Endodermal cell (in vitro differentiated cells): ENCODE measurements around the gene STIM1. TPM values are rescaled to one million over a fixed set of nuclear protein-coding genes. Genes with fewer than 3 reads are reported as not detected.

Source experiments
- DNase-seq: peaks from one replicate; pipeline ENCODE4 v3.0.0-alpha.2; 2017
- H3K27ac ChIP-seq: 2 replicates; pipeline ENCODE4 v1.5.1; 2013; ENCODE audit warnings: mild to moderate bottlenecking, low read depth, low read length, moderate library complexity
- H3K27me3 ChIP-seq: 2 replicates; pipeline ENCODE4 v1.6.1; 2013; ENCODE audit warnings: mild to moderate bottlenecking, low read length, moderate library complexity; ENCODE audit not compliant: insufficient read depth, control insufficient read depth, poor library complexity, severe bottlenecking
- H3K36me3 ChIP-seq: 2 replicates; pipeline ENCODE4 v1.7.0; 2013; ENCODE audit warnings: mild to moderate bottlenecking, low read length, moderate library complexity; ENCODE audit not compliant: control insufficient read depth, insufficient read depth
- H3K4me1 ChIP-seq: one replicate; pipeline ENCODE4 v1.7.0; 2013; ENCODE audit warnings: low read length; ENCODE audit not compliant: control insufficient read depth, insufficient read depth
- H3K4me3 ChIP-seq: 2 replicates; pipeline ENCODE4 v1.5.1; 2013; ENCODE audit warnings: mild to moderate bottlenecking, low read length, moderate library complexity
- H3K9ac ChIP-seq: 2 replicates; pipeline ENCODE4 v1.6.1; 2013; ENCODE audit warnings: mild to moderate bottlenecking, low read length, moderate library complexity; ENCODE audit not compliant: poor library complexity, severe bottlenecking; ENCODE audit errors: extremely low read depth
- H3K9me3 ChIP-seq: 2 replicates; pipeline ENCODE4 v1.6.1; 2013; ENCODE audit warnings: mild to moderate bottlenecking, low read length, moderate library complexity; ENCODE audit not compliant: control insufficient read depth
- H3K27ac Mint-ChIP-seq: 2 replicates; pipeline ENCODE4 v1.8.0; 2020; ENCODE audit warnings: mixed read lengths
- H3K27me3 Mint-ChIP-seq: 2 replicates; pipeline ENCODE4 v1.8.0; 2021; ENCODE audit warnings: mild to moderate bottlenecking, mixed read lengths; ENCODE audit not compliant: insufficient read depth
- H3K36me3 Mint-ChIP-seq: 2 replicates; pipeline ENCODE4 v1.8.0; 2020; ENCODE audit warnings: low read depth, mixed read lengths
- H3K4me1 Mint-ChIP-seq: 2 replicates; pipeline ENCODE4 v1.8.0; 2020; ENCODE audit warnings: mixed read lengths
- H3K4me3 Mint-ChIP-seq: 2 replicates; pipeline ENCODE4 v1.8.0; 2020; ENCODE audit warnings: mild to moderate bottlenecking, moderate library complexity, mixed read lengths
- H3K9me3 Mint-ChIP-seq: 2 replicates; pipeline ENCODE4 v1.8.0; 2020; ENCODE audit warnings: mild to moderate bottlenecking, mixed read lengths
- CTCF ChIP-seq: fragments of 200-600 bp; sonication (generic); conservative IDR thresholded peaks from 2 replicates; pipeline ENCODE4 v1.5.0; 2021; ENCODE audit warnings: antibody characterized with exemption, mild to moderate bottlenecking
- WGBS, 2 experiments: methylation state at CpG; one replicate each; pipeline versions ENCODE4 v1.1.5 to v1.1.7; 2013; ENCODE audit warnings: missing lambda C conversion rate in 2 of 2, mixed read lengths in 1 of 2; ENCODE audit not compliant: insufficient coverage in 1 of 2, insufficient read length in 1 of 2; 5-methylcytosine and 5-hydroxymethylcytosine counted together
- total RNA-seq, 2 donors: library from RNA; stranded (reverse); fragmentation: NEBNext Ultra II Directional in 1 of 2; extraction: Animal tissue kit (Norgen Biotek cat#: 25700) in 1 of 2; gene quantifications; 2 replicates in 1 of 2; 3 replicates in 1 of 2; pipeline ENCODE4 v1.2.1, GENCODE V29; 2021

The STIM1 gene
- total RNA-seq, 2 donors from 2014 or later, result 20.9 to 27.9 TPM

DNA sequence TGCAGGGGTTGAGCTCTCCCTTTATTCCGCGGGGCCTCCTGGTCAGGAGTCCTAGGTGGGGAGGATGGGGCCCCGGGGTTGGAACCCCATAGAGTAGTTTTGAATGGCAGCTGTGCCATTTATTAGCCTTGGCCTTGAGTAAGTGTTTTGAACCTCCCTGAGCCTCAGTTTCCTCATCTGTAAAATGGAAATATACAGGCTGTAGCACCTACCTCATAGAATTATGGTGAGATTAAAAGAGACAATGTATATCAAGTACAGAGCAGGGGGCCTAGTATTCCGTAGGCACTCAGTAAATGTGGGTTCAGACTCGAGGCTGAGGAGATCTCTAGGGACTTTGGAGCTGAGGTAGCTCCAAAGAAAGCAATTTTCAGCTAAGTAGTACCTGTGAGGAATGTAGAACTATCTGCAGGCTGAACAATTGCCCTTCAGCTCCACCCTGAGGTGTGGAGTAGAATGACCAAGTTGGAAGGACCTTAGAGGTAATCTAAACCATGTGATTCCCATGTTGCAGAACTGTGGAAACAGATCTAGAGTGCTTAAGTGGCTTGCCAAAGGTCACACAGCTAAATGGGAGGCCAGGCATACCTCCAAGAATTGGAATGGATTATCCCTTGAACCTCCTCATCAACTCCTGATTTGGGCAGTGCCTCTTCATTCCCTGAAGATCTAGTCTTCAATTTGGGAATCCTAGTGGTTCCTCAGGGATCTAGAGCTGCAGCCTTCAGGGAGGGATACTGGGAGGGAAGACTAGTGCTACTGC, 46.4 kb upstream of the STIM1 start:
- peaks cover 7% of the 10 kb centered on the region for H3K36me3 Mint-ChIP-seq
- no peaks in the 10 kb centered on the region for H3K4me1 ChIP-seq
- H3K9ac ChIP-seq, result peak overlapping the region; percentile 28
- no peaks in the 10 kb centered on the region for H3K9me3 ChIP-seq
- peak overlapping the region; percentile 91 for H3K4me3 ChIP-seq
- H3K27ac Mint-ChIP-seq, result peak overlapping the region; percentile 78
- WGBS, 2 experiments, result 21 to 32% methylated on average over 5 of the region's 5 CpGs
- peaks cover 8% of the 10 kb centered on the region for H3K4me1 Mint-ChIP-seq
- H3K27me3 ChIP-seq, result no peaks in the 10 kb centered on the region
- no peak overlapping the region for H3K27ac ChIP-seq
- DNase-seq, result peak; percentile 79
- peak overlapping the region; percentile 88 for H3K4me3 Mint-ChIP-seq
- TF ChIP-seq CTCF, result peak; percentile 70
- H3K27me3 Mint-ChIP-seq, result no peaks in the 10 kb centered on the region
- H3K36me3 ChIP-seq, result no peaks in the 10 kb centered on the region
- H3K9me3 Mint-ChIP-seq, result no peaks in the 10 kb centered on the region

DNA sequence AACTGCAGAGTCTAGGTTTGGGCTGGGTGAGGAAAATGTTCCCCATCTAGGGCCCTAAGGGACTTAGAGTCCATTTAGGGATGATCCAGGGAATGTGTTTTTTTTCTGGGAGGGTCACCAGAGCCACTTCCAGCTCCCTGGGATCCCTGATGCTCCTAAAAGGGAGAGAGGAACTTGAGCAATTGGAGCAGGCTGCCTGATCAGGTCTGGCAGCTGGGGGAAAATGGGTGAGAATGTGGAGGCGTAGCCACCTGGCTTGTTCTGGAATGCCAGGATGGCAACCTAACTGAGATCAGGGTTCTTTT, 45.9 kb upstream of the STIM1 start:
- Mint-ChIP-seq H3K27me3 (no peaks in the 10 kb centered on the region), H3K4me3 (no peak overlapping the region), H3K9me3 (no peaks in the 10 kb centered on the region), H3K36me3 (peaks cover 7% of the 10 kb centered on the region), H3K27ac (no peak overlapping the region), H3K4me1 (peaks cover 8% of the 10 kb centered on the region)
- no peaks in the 10 kb centered on the region for H3K36me3 ChIP-seq
- H3K27me3 ChIP-seq, result no peaks in the 10 kb centered on the region
- H3K27ac ChIP-seq, result no peak overlapping the region
- TF ChIP-seq CTCF, result no peak
- H3K4me1 ChIP-seq, result no peaks in the 10 kb centered on the region
- peak overlapping the region; percentile 91 for H3K4me3 ChIP-seq
- 96% methylated on average over 1 of the region's 1 CpG; no CpG with 5 or more reads in 1 of the 2 experiments for WGBS, 2 experiments
- no peak overlapping the region for H3K9ac ChIP-seq
- peak; percentile 53 for DNase-seq
- no peaks in the 10 kb centered on the region for H3K9me3 ChIP-seq

DNA sequence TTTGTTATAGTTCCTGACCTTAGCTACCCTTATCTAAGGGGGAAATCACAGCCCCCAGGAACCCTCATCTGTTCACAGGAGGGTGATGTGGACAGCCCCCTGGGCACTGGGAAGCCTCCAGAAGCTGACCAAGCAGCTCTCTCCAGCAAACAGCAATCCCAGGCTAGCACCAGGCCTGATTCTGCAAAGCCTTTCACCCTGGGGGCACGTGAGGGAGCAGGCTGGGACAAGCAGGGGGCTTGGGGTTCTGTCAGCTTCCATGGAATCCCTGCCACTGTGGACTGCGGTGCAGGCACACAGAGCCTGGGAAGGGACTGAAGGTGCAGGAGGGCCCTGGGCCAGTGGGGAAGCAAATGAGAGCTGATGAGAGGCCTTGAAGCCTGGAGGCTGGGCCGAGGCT, 45.0 kb upstream of the STIM1 start:
- H3K27me3 ChIP-seq, result no peaks in the 10 kb centered on the region
- TF ChIP-seq CTCF, result no peak
- H3K27ac ChIP-seq, result no peak overlapping the region
- Mint-ChIP-seq H3K27me3 (no peaks in the 10 kb centered on the region), H3K27ac (no peak overlapping the region), H3K4me3 (no peak overlapping the region), H3K36me3 (peaks cover 7% of the 10 kb centered on the region), H3K9me3 (no peaks in the 10 kb centered on the region), H3K4me1 (peaks cover 8% of the 10 kb centered on the region)
- H3K36me3 ChIP-seq, result no peaks in the 10 kb centered on the region
- WGBS, 2 experiments, result 86 to 94% methylated on average over 3 of the region's 3 CpGs
- no peak overlapping the region for H3K9ac ChIP-seq
- no peak overlapping the region for H3K4me3 ChIP-seq
- no peak for DNase-seq
- H3K4me1 ChIP-seq, result no peaks in the 10 kb centered on the region
- H3K9me3 ChIP-seq, result no peaks in the 10 kb centered on the region
